Measurements from ENCODE around the gene ZNF534. TPM values are rescaled to one million over a fixed set of nuclear protein-coding genes. Genes with fewer than 3 reads are reported as not detected.

ZNF534 gene
- total RNA-seq, 2 donors from 2014 or later: 0.09 to 3.2 TPM

DNA sequence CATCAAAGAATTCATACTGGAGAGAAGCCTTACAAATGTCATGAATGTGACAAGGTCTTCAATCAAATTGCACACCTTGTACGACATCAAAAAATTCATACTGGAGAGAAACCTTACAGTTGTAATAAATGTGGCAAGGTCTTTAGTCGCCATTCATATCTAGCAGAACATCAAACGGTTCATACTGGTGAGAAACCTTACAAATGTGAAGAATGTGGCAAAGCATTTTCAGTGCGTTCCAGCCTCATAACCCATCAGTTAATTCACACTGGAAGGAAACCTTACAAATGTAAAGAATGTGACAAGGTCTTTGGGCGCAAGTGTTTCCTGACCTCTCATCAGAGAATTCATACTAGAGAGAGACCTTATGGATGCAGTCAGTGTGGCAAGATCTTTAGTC lies 13.2 kb upstream of the ZNF534 start:
- Histone ChIP-seq H3K27me3 (replicated peaks; ENCODE audit: insufficient read depth) (no peaks in the 10 kb centered on the region), H3K36me3 (peaks cover 0 to 7% of the 10 kb centered on the region in 2 donors), H3K9me3 (no peaks in the 10 kb centered on the region), H3K4me1 (replicated peaks) (no peaks in the 10 kb centered on the region), H3K4me3 (no peak overlapping the region), H3K27ac (no peak overlapping the region)
- WGBS: 97% methylated on average over 5 of the region's 5 CpGs
- no peak for TF ChIP-seq POLR2A (IDR thresholded peaks at IDR 0.05)
- intact Hi-C loops (cut with DNase I): no loop called here
- DNase-seq (ENCODE audit: low spot score): no peak

DNA sequence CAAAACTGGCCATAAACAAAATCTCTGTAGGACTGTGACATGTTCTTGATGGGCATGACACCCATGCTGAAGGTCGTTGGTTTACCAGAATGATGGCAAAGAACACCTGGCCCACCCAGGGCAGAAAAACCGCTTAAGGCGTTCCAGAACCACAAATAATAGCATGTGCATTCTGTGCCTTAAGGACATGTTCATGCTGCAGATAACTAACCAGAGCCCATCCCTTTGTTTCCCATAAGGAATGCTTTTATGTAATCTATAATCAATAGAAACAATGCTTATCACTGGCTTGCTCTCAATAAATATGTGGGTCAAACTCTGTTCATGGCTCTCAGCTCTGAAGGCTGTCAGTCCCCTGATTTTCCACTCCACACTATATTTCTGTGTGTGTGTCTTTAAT lies 13.2 kb downstream of the ZNF534 start:
- Histone ChIP-seq H3K27me3 (replicated peaks; ENCODE audit: insufficient read depth) (no peaks in the 10 kb centered on the region), H3K4me1 (replicated peaks) (no peaks in the 10 kb centered on the region), H3K27ac (no peak overlapping the region), H3K36me3 (no peaks in the 10 kb centered on the region), H3K4me3 (no peak overlapping the region), H3K9me3 (no peaks in the 10 kb centered on the region)
- intact Hi-C loops (cut with DNase I): no loop called here
- TF ChIP-seq POLR2A (IDR thresholded peaks at IDR 0.05): no peak
- TF ChIP-seq, protein P1, sequence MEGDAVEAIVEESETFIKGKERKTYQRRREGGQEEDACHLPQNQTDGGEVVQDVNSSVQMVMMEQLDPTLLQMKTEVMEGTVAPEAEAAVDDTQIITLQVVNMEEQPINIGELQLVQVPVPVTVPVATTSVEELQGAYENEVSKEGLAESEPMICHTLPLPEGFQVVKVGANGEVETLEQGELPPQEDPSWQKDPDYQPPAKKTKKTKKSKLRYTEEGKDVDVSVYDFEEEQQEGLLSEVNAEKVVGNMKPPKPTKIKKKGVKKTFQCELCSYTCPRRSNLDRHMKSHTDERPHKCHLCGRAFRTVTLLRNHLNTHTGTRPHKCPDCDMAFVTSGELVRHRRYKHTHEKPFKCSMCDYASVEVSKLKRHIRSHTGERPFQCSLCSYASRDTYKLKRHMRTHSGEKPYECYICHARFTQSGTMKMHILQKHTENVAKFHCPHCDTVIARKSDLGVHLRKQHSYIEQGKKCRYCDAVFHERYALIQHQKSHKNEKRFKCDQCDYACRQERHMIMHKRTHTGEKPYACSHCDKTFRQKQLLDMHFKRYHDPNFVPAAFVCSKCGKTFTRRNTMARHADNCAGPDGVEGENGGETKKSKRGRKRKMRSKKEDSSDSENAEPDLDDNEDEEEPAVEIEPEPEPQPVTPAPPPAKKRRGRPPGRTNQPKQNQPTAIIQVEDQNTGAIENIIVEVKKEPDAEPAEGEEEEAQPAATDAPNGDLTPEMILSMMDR (IDR thresholded peaks at IDR 0.05): no peak
- no peak for TF ChIP-seq POLR2AphosphoS5 (IDR thresholded peaks at IDR 0.05)
- no peak for DNase-seq (ENCODE audit: low spot score)
- 91% methylated on average over 3 of the region's 3 CpGs for WGBS

DNA sequence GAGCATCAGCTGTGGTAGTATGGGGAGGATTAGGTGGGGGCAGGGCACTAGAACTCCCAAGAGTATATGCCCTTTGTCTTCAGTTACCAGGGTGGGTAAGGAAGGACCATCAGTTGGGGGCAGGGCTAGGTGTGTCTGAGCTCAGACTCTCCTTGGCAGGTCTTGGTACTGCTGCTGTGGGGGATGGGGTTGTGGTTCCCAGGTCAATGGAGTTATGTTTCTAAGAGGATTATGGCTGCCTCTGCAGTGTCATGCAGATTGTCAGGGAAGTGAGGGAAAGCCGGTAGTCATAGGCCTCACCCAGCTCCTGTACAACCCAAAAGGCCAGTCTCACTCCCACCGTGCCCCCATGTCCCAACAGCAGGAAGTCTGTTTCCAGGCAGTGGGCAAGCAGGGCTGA lies 15.6 kb downstream of the ZNF534 start:
- H3K27me3 ChIP-seq (replicated peaks; ENCODE audit: insufficient read depth): no peaks in the 10 kb centered on the region
- H3K36me3 ChIP-seq: no peaks in the 10 kb centered on the region
- H3K4me3 ChIP-seq: no peak overlapping the region
- intact Hi-C loops (cut with DNase I): no loop called here
- WGBS: 43% methylated on average over 2 of the region's 2 CpGs
- no peak overlapping the region for H3K27ac ChIP-seq
- TF ChIP-seq, protein P1 (IDR thresholded peaks at IDR 0.05): no peak
- no peak for DNase-seq (ENCODE audit: low spot score)
- no peaks in the 10 kb centered on the region for H3K9me3 ChIP-seq
- H3K4me1 ChIP-seq (replicated peaks): no peaks in the 10 kb centered on the region

DNA sequence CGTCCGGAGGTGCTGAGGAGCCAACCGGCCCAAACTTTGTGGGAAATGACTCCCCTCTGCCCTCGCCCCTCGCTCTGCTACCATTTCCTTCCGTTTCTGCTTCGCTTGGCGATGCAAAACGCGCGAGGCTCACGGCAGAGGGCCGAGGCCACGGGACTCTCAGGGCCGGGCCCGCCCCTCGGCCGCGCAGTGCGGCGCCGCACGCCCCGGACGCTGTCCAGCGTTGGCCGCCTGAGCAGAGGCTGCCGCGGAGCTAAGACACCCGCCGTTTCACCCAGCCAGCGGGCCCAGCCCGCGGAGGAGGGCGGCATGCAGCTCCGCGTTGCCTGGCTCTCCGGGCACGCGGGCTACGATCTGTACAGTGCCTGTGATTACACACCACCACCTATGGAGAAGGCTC lies 22.3 kb downstream of the ZNF534 start:
- intact Hi-C loops (cut with DNase I): no loop called here
- H3K36me3 ChIP-seq: no peaks in the 10 kb centered on the region
- TF ChIP-seq POLR2A (IDR thresholded peaks at IDR 0.05) (no peak), POLR2AphosphoS5 (IDR thresholded peaks at IDR 0.05) (no peak)
- TF ChIP-seq, protein P1 (IDR thresholded peaks at IDR 0.05): no peak
- no peaks in the 10 kb centered on the region for H3K27me3 ChIP-seq (replicated peaks; ENCODE audit: insufficient read depth)
- no peak for DNase-seq (ENCODE audit: low spot score)
- H3K9me3 ChIP-seq: no peaks in the 10 kb centered on the region
- WGBS: 53% methylated on average over 41 of the region's 41 CpGs
- no peaks in the 10 kb centered on the region for H3K4me1 ChIP-seq (replicated peaks)
- H3K27ac ChIP-seq: no peak overlapping the region
- no peak overlapping the region for H3K4me3 ChIP-seq

DNA sequence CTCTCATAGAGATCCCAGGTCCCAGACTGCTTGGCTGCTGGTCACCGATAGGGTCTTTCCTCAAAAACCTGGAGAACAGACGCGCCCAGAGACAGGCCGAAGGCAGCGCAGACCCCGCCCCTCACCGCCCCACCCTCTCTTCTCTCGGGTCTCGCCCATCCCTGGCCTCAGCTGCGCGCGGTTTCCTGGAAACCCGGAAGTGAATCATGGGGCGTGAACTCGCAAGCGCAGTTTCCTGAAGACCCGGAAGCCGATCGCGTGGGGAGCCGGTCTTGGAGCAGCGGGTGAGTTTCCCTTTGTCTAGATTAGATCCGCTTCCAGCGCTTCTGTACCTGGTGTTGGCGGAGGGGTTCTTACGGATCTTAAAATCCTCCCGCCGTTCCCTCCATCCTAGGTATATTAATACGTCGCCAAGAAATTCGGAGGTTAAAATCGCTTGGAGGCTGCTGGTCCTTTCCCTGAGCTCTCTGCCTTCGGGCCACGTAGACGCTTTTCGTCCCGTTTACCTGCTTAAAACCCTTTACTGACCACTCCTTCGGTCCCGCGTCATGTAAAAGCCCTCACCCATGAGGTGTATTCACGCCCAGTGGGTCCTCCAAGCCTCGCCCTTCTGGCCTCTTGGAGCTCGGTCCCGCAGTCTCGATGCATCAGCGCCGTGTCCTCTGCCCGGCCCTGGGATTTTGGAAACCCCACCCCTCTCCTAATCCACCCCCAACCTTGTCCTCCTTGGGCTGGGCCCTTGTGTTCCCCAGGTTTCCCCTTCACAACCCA lies 24.6 kb downstream of the ZNF534 start, which contains the start of gene ZNF578:
Gene ZNF578, plus strand, starts transcription at position 230 of the 771 bp plus-strand sequence. CDS start 48,293 bp downstream, outside the sequence.
- Histone ChIP-seq H3K27ac (no peak within 1 kb of the TSS), H3K36me3 (peaks cover 8 to 12% of the 10 kb centered on the region in 2 donors), H3K4me1 (replicated peaks) (no peaks in the 10 kb centered on the region), H3K9me3 (no peaks in the 10 kb centered on the region), H3K4me3 (peak within 1 kb of the TSS; percentile 35 to 38), H3K27me3 (replicated peaks; ENCODE audit: insufficient read depth) (no peaks in the 10 kb centered on the region)
- peak; percentile 23 for DNase-seq (ENCODE audit: low spot score)
- WGBS: 1% methylated on average over 47 of the region's 48 CpGs
- TF ChIP-seq POLR2A (IDR thresholded peaks at IDR 0.05) (no peak), POLR2AphosphoS5 (IDR thresholded peaks at IDR 0.05) (peak; percentile 39)
- TF ChIP-seq, protein P1 (IDR thresholded peaks at IDR 0.05): no peak
- intact Hi-C loops (cut with DNase I): no loop called here
